Stomach smooth muscle (tissue), 2 donors: ENCODE data around the gene ENO2.
"Not testable (repeated sequence)": the region's sequence is repeated elsewhere in the genome, so short reads cannot be mapped to it uniquely, and the experiment has no call there.

Experiments used
- H3K27ac ChIP-seq: one replicate; pipeline ENCODE4 v1.7.0; 2013; ENCODE audit warnings: mild to moderate bottlenecking, low read length, inconsistent platforms
- H3K27me3 ChIP-seq, 2 donors: one replicate each; pipeline ENCODE4 v1.7.0; 2013; ENCODE audit warnings: low read length in 2 of 2; ENCODE audit not compliant: insufficient read depth in 2 of 2, control insufficient read depth in 1 of 2
- H3K36me3 ChIP-seq, 2 donors: one replicate each; pipeline ENCODE4 v1.7.0; 2013; ENCODE audit warnings: low read length in 2 of 2; ENCODE audit not compliant: control insufficient read depth in 2 of 2, insufficient read depth in 2 of 2
- H3K4me1 ChIP-seq: one replicate; pipeline ENCODE4 v1.7.0; 2013; ENCODE audit warnings: low read length; ENCODE audit not compliant: control insufficient read depth, insufficient read depth
- H3K4me3 ChIP-seq, 2 donors: one replicate each; pipeline ENCODE4 v1.7.0; 2013; ENCODE audit warnings: low read length in 2 of 2
- H3K9ac ChIP-seq, 2 donors: one replicate each; pipeline ENCODE4 v1.7.0; 2013; ENCODE audit warnings: low read length in 2 of 2, mild to moderate bottlenecking in 1 of 2
- H3K9me3 ChIP-seq, 2 donors: one replicate each; pipeline ENCODE4 v1.7.0; 2013; ENCODE audit warnings: low read length in 2 of 2; ENCODE audit not compliant: control insufficient read depth in 2 of 2
- donor health status: healthy.
- donor health status: Pancreatic carcinoma.

ENO2 gene

GRCh38 chr12:6887460-6887859 is 26.9 kb upstream of the ENO2 start:
- Histone ChIP-seq H3K9ac (no peak overlapping the region), H3K36me3 (peaks cover 0 to 6% of the 10 kb centered on the region in 2 donors), H3K4me3 (no peak overlapping the region), H3K9me3 (no peaks in the 10 kb centered on the region), H3K4me1 (peaks cover 9% of the 10 kb centered on the region), H3K27me3 (no peaks in the 10 kb centered on the region), H3K27ac (no peak overlapping the region)

- Histone ChIP-seq H3K9me3 (no peaks in the 10 kb centered on the region), H3K27me3 (no peaks in the 10 kb centered on the region), H3K4me3 (no peak overlapping the region), H3K36me3 (peaks cover 0 to 6% of the 10 kb centered on the region in 2 donors), H3K4me1 (peaks cover 9% of the 10 kb centered on the region), H3K9ac (no peak overlapping the region), H3K27ac (no peak overlapping the region)
Measured at GRCh38 chr12:6888360-6888759, 26.0 kb upstream of the ENO2 start.

- H3K27ac ChIP-seq, H3K9me3 ChIP-seq, H3K9ac ChIP-seq, H3K4me3 ChIP-seq, H3K4me1 ChIP-seq, H3K27me3 ChIP-seq, H3K36me3 ChIP-seq: not testable (repeated sequence)
Measured at GRCh38 chr12:6888794-6889193, 25.6 kb upstream of the ENO2 start.

- Histone ChIP-seq H3K27ac (peak overlapping the region; percentile 87), H3K9ac (peak overlapping the region in 1 of 2 donors; percentile 65)
- H3K4me3 ChIP-seq, H3K36me3 ChIP-seq, H3K9me3 ChIP-seq, H3K27me3 ChIP-seq, H3K4me1 ChIP-seq: not testable (repeated sequence)
Measured at GRCh38 chr12:6889775-6890573, 24.4 kb upstream of the ENO2 start.

DNA sequence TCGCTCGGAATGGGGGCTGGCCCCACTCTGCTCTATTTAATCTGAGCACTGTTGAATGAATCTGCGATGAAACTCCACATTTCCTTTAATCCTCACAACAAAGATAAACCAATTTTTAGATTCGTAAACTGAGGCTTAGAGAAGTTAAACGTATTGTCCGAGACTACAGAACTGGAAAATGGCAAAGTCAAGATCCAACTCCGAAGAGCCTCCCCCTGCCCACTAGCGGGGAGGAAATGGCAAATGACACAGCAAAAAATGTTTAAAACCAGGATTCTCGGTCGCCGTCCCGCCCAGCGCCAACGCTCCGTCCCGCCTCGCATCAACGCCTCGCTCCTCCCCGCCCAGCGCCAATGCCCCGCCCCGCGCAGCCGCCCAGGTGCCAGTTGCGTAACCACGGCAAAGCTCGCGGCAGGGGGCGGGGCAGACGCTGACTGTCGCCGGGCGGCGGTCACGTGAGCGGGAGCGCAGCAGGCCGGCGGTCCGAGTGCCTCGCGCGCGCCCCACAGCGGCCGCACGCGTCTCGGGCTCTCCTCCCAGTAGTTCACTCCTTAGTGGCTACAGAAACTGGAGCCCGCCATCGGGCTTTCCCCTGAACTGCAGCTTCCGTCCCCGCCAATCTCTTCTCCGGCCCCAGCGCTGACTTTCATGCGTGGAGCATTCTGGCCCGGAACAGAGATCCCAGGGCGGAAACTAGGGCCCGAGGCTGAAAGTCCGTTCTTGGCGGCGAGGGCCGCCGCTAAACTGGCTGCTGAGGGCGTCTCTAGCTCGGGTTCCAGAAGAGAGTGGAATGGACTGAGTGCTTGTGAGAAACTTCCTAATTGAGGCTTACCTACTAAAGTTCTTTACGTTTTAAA is 23.4 kb upstream of the ENO2 start:
- peak overlapping the region; percentile 89 for H3K27ac ChIP-seq
- H3K36me3 ChIP-seq: no peaks in the 10 kb centered on the region
- peak overlapping the region; percentile 83 to 96 for H3K4me3 ChIP-seq
- no peaks in the 10 kb centered on the region for H3K27me3 ChIP-seq
- H3K9me3 ChIP-seq: no peaks in the 10 kb centered on the region
- peaks cover 9% of the 10 kb centered on the region for H3K4me1 ChIP-seq
- H3K9ac ChIP-seq: peak overlapping the region; percentile 89 to 91

DNA sequence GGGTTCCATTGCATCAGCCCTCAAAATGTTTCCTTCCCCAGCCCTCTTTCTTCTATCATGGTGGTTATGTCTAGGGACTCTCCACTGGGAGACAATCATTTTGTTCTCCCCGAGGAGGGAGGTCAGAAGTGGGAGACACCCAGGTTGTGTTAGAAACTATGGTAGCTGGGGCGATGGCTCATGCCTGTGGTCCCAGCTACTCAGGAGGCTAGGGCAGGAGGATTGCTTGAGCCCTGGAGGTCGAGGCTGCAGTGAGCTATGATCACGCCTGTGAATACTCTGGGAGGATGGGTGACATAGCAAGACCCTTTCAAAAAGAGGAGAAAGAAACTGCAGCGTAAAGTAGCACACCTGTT is 22.8 kb upstream of the ENO2 start:
- Histone ChIP-seq H3K36me3 (no peaks in the 10 kb centered on the region), H3K4me3 (peak overlapping the region; percentile 83 to 96), H3K4me1 (peaks cover 9% of the 10 kb centered on the region), H3K9ac (peak overlapping the region; percentile 89 to 91), H3K9me3 (no peaks in the 10 kb centered on the region), H3K27me3 (no peaks in the 10 kb centered on the region), H3K27ac (peak overlapping the region; percentile 89)

GRCh38 chr12:6892683-6893082 is 21.7 kb upstream of the ENO2 start:
- H3K9ac ChIP-seq, H3K27ac ChIP-seq, H3K36me3 ChIP-seq, H3K27me3 ChIP-seq, H3K9me3 ChIP-seq, H3K4me3 ChIP-seq, H3K4me1 ChIP-seq: not testable (repeated sequence)

DNA sequence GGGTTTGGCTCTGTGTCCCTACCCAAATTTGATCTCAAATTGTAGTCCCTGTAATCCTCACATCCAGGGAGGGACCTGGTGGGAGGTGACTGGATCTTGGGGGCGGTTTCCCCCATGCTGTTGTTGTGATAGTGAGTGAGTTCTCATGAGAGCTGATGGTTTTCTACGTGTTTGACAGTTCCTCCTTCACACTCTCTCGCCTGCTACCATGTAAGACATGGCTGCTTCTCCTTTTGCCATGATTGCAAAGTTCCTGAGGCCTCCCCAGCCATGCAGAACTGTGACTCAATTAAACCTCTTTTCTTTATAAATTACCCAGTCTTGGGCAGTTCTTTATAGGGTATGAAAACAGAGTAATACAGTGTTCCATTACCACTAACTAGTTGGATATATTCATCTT is 20.1 kb upstream of the ENO2 start:
- Histone ChIP-seq H3K9ac (no peak overlapping the region), H3K4me1 (peaks cover 9% of the 10 kb centered on the region), H3K27me3 (no peaks in the 10 kb centered on the region), H3K9me3 (no peaks in the 10 kb centered on the region), H3K4me3 (no peak overlapping the region), H3K36me3 (no peaks in the 10 kb centered on the region), H3K27ac (no peak overlapping the region)

DNA sequence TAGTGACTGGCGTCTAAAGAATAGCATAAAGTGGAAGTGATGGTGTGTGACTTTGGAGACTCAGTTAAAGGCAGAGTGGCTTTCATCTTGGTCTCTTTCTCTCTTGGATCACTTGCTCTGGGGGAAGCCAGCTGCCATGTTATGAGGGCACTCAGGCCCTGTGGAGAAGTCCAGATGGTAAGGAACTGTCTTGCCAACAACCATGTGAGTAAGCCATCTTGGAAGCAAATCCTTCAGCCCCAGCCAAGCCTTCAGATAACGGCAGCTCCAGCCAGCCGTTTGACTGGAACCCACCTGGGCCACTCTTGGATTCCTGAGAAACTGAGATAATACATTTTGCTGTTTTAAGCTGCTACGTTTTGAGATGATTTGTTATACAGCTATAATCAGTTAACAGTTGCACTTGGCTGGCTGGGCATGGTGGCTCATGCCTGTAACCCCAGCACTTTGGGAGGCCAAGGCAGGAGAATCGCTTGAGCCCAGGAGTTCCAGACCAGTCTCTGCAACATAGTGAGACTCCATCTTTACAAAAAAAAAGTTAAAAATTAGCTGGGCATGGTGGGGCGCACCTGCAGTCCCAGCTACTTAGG is 17.4 kb upstream of the ENO2 start:
- no peaks in the 10 kb centered on the region for H3K36me3 ChIP-seq
- no peak overlapping the region for H3K9ac ChIP-seq
- no peaks in the 10 kb centered on the region for H3K9me3 ChIP-seq
- no peaks in the 10 kb centered on the region for H3K27me3 ChIP-seq
- H3K27ac ChIP-seq: no peak overlapping the region
- no peak overlapping the region for H3K4me3 ChIP-seq
- H3K4me1 ChIP-seq: peaks cover 6% of the 10 kb centered on the region

GRCh38 chr12:6899427-6899826 is 15.0 kb upstream of the ENO2 start:
- Histone ChIP-seq H3K27ac (no peak overlapping the region), H3K4me1 (peaks cover 11% of the 10 kb centered on the region), H3K27me3 (no peaks in the 10 kb centered on the region), H3K36me3 (no peaks in the 10 kb centered on the region), H3K9ac (no peak overlapping the region), H3K4me3 (no peak overlapping the region), H3K9me3 (no peaks in the 10 kb centered on the region)
